HL-60 (cell line): ENCODE measurements around the gene DPY19L1.
"Not testable (repeated sequence)": the region's sequence is repeated elsewhere in the genome, so short reads cannot be mapped to it uniquely, and the experiment has no call there.

Source experiments
- DNase-seq, 2 experiments: peaks; one replicate each; pipeline ENCODE4 v3.0.0-alpha.2; 2010 to 2020; ENCODE audit warnings: low read depth in 1 of 2, low spot score in 1 of 2
- H3K27ac ChIP-seq: fragments of 250-450 bp; sonication (Bioruptor Pico); replicated peaks from 2 replicates; pipeline ENCODE4 v1.5.1; 2020; ENCODE audit warnings: mild to moderate bottlenecking, moderate library complexity
- H3K27me3 ChIP-seq: fragments of 250-450 bp; sonication (Bioruptor Pico); 2 replicates; pipeline ENCODE4 v1.5.1; 2021; ENCODE audit warnings: mild to moderate bottlenecking, moderate library complexity; ENCODE audit not compliant: insufficient read depth, poor library complexity, severe bottlenecking
- H3K4me3 ChIP-seq: replicated peaks from 2 replicates; pipeline ENCODE4 v1.5.1; 2011; ENCODE audit warnings: mild to moderate bottlenecking, control low read depth, low read length; ENCODE audit not compliant: insufficient read depth
- GABPA ChIP-seq: IDR thresholded peaks from 2 replicates; pipeline ENCODE4 v1.6.1; 2012; ENCODE audit warnings: low read depth
- POLR2AphosphoS5 ChIP-seq: IDR thresholded peaks from 2 replicates; pipeline ENCODE4 v1.6.1; 2012; ENCODE audit warnings: low read depth
- SPI1 ChIP-seq: IDR thresholded peaks from 2 replicates; pipeline ENCODE4 v1.6.1; 2012; ENCODE audit warnings: low read depth, mild to moderate bottlenecking, borderline replicate concordance
- TF ChIP-seq, protein P1 (sequence below): IDR thresholded peaks from one replicate; pipeline ENCODE4 v1.5.1; 2011; ENCODE audit warnings: low read length, control low read depth, inconsistent platforms; ENCODE audit not compliant: insufficient read depth
- TF ChIP-seq, protein P2 (sequence below): IDR thresholded peaks from 2 replicates; pipeline ENCODE4 v1.6.1; 2012; ENCODE audit warnings: low read depth; ENCODE audit not compliant: insufficient replicate concordance

The DPY19L1 gene

DNA sequence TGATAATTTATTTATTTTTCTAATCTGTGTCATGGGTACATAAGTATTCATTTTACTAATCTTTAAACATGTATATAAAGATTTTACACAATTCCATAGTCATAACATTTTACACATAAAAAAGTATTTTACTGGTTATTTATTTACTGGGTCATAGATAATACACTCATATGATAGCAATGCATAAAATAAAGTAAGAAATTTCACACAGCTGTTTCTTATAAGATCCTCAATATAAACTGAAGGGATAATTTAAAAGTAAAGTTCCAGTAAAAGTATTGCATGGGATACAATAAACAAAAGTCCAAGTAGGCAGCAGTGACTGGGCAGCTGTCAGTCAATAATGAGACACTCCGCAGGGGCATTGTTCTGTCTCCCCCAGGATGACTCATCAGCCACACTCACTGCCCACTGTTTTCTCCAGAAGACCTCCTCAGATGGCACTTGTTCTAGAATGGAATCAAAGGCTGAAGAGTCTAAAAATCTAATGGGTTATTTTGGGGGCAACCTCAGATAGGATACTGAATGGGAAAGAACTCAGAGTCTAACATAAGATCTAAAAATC lies 32.7 kb downstream of the DPY19L1 start:
- no peaks in the 10 kb centered on the region for H3K27me3 ChIP-seq
- H3K27ac ChIP-seq: no peak overlapping the region
- DNase-seq: no peak
- no peak overlapping the region for H3K4me3 ChIP-seq
- TF ChIP-seq, protein P1, sequence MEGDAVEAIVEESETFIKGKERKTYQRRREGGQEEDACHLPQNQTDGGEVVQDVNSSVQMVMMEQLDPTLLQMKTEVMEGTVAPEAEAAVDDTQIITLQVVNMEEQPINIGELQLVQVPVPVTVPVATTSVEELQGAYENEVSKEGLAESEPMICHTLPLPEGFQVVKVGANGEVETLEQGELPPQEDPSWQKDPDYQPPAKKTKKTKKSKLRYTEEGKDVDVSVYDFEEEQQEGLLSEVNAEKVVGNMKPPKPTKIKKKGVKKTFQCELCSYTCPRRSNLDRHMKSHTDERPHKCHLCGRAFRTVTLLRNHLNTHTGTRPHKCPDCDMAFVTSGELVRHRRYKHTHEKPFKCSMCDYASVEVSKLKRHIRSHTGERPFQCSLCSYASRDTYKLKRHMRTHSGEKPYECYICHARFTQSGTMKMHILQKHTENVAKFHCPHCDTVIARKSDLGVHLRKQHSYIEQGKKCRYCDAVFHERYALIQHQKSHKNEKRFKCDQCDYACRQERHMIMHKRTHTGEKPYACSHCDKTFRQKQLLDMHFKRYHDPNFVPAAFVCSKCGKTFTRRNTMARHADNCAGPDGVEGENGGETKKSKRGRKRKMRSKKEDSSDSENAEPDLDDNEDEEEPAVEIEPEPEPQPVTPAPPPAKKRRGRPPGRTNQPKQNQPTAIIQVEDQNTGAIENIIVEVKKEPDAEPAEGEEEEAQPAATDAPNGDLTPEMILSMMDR: no peak
- no peak for TF ChIP-seq GABPA
- TF ChIP-seq, protein P2, sequence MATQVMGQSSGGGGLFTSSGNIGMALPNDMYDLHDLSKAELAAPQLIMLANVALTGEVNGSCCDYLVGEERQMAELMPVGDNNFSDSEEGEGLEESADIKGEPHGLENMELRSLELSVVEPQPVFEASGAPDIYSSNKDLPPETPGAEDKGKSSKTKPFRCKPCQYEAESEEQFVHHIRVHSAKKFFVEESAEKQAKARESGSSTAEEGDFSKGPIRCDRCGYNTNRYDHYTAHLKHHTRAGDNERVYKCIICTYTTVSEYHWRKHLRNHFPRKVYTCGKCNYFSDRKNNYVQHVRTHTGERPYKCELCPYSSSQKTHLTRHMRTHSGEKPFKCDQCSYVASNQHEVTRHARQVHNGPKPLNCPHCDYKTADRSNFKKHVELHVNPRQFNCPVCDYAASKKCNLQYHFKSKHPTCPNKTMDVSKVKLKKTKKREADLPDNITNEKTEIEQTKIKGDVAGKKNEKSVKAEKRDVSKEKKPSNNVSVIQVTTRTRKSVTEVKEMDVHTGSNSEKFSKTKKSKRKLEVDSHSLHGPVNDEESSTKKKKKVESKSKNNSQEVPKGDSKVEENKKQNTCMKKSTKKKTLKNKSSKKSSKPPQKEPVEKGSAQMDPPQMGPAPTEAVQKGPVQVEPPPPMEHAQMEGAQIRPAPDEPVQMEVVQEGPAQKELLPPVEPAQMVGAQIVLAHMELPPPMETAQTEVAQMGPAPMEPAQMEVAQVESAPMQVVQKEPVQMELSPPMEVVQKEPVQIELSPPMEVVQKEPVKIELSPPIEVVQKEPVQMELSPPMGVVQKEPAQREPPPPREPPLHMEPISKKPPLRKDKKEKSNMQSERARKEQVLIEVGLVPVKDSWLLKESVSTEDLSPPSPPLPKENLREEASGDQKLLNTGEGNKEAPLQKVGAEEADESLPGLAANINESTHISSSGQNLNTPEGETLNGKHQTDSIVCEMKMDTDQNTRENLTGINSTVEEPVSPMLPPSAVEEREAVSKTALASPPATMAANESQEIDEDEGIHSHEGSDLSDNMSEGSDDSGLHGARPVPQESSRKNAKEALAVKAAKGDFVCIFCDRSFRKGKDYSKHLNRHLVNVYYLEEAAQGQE: no peak
- no peak for TF ChIP-seq POLR2AphosphoS5
- no peak for TF ChIP-seq SPI1

DNA sequence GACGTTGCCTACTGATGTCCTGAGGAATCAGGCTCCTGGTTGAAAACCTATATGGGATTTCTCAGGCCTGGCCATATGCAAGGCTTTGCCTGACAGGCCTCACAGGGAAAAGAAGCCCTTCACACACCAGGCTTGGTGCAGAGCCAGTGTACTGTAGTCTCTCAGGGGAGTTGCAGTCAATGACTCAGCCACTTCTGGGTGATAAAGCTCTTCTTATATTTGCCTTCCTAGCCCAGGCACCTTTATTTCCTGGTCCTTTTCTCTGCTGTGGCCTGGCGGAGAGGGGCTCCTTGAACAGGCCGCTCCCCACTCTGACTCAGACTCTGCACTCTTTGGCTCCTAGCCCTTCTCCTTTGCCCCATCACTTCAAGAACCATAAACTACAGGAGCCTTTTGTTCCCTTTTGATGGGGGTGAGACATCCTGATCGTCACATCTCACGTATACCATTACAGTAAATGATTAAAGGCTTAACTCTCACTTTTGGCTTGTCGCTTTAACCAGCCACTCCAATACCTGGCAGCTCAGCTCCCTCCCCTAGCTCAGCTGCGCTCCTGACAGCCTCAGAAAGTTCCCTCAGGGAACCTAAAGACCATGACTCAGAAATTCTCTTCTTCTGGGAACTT lies 33.5 kb downstream of the DPY19L1 start:
- H3K27me3 ChIP-seq: no peaks in the 10 kb centered on the region
- no peak overlapping the region for H3K27ac ChIP-seq
- H3K4me3 ChIP-seq: no peak overlapping the region
- no peak for DNase-seq
- TF ChIP-seq, protein P1: no peak
- TF ChIP-seq POLR2AphosphoS5: no peak
- TF ChIP-seq SPI1: no peak
- TF ChIP-seq, protein P2: no peak
- no peak for TF ChIP-seq GABPA

DNA sequence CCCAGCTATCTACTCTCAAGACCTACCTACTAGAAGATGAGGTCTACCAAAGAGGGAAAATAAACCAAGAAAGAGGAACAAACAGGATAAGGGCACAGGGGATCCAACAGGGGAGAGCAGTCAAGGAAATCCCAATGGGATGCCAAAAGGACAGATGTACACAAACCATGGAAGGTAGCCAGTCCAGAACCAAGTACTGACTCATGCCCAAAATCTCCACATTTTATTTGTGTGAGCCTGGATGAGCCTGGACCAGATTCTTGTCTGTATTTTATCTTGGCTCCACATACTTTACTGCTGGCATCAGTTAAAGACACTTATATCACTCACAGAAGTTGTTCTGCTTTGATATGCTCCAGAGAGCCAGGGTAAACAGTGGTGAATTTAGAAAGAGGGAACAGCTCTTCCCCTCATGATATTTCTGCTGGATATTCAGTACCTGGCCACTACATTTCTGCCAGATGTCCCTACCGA lies 34.1 kb downstream of the DPY19L1 start:
- DNase-seq, H3K27me3 ChIP-seq, H3K27ac ChIP-seq, H3K4me3 ChIP-seq: not testable (repeated sequence)

DNA sequence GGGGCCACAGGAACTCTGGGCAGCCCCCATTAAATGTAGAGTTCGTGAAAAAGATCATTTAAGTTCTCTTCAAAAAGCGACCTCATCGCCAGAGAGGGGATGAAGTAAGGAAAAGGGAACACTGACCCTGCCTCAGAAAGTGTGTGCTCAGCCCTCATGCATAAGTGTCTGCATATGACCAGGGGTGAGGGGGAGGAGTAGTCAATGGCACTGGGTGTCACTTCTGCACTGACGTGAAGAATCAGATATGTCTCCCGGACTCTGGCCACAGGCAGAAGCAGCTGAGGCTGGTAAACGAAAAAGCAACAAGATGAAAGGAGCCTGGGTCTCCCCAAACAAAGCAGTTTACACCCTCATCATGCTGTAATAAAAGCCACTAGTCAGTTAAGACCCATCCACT lies 39.0 kb downstream of the DPY19L1 start:
- not testable (repeated sequence) for H3K27ac ChIP-seq, DNase-seq, H3K4me3 ChIP-seq, H3K27me3 ChIP-seq
